K562 (cell line): ENCODE results near the gene PRR16. TPM values are rescaled to one million over a fixed set of nuclear protein-coding genes. Genes with fewer than 3 reads are reported as not detected.

Source experiments
- ATAC-seq: fragments of 200-7000 bp; cut with Tn5 transposase; 3 replicates; pipeline ENCODE4 v1.9.1; 2020; ENCODE audit warnings: moderate library complexity
- BruUV-seq: library from RNA; stranded (reverse); fragments of 400-500 nt; replicated peaks from 2 replicates; lab custom pipeline; 2021; lab: Mats Ljungman, UMichigan
- CTCF ChIA-PET: fragments of 300-600 bp; formaldehyde crosslinking; extraction: SDS; loops from one replicate; lab custom pipeline; 2021; ENCODE audit warnings: low intra/inter-chr PET ratio; lab: Yijun Ruan, JAX
- POLR2A ChIA-PET: fragments of 300-600, 350-650 bp; sonication (Branson Sonifier 250); formaldehyde crosslinking; extraction: SDS; loops from one replicate; lab custom pipeline; 2021; ENCODE audit warnings: antibody characterized with exemption, inconsistent platforms; lab: Yijun Ruan, JAX
- DNase-seq, 4 experiments: peaks; one replicate each; pipeline versions ENCODE4 v3.0.0 to v3.0.0-alpha.2; 2011 to 2018; ENCODE audit warnings: low spot score in 3 of 4, mixed read lengths in 3 of 4; ENCODE audit errors: extremely low read depth in 1 of 4
- FAIRE-seq: peaks from 2 replicates; lab custom pipeline; 2011; peaks lifted over from hg19 to GRCh38; lab: Jason Lieb, UNC
- H2AFZ ChIP-seq: 2 replicates; pipeline ENCODE4 v1.6.0; 2011; ENCODE audit warnings: low read depth, low read length, control low read depth, inconsistent platforms
- H3K27ac ChIP-seq: fragments of 200-600 bp; 3 replicates; pipeline ENCODE4 v1.8.0; 2011; ENCODE audit warnings: low read depth, mild to moderate bottlenecking, control low read depth, inconsistent platforms, low read length, moderate library complexity, mixed read lengths; ENCODE audit errors: extremely low read depth
- H3K27me3 ChIP-seq, 2 experiments: fragments of 300-600 bp in 1 of 2; 2 replicates in 1 of 2; 3 replicates in 1 of 2; pipeline versions ENCODE4 v1.6.0 to v1.8.0; 2011; ENCODE audit warnings: inconsistent platforms in 2 of 2, low read length in 2 of 2, mild to moderate bottlenecking in 1 of 2, mixed read lengths in 1 of 2, moderate library complexity in 1 of 2; ENCODE audit not compliant: control insufficient read depth in 2 of 2, insufficient read depth in 2 of 2
- H3K36me3 ChIP-seq: fragments of 300-600 bp; 3 replicates; pipeline ENCODE4 v1.8.0; 2011; ENCODE audit warnings: mild to moderate bottlenecking, low read length, inconsistent platforms; ENCODE audit not compliant: control insufficient read depth, insufficient read depth
- H3K4me1 ChIP-seq, 2 experiments: fragments of 200-600 bp in 1 of 2; replicated peaks in 1 of 2; 2 replicates in 1 of 2; 3 replicates in 1 of 2; pipeline versions ENCODE4 v1.5.1 to v1.8.0; 2011; ENCODE audit warnings: inconsistent platforms in 2 of 2, low read length in 2 of 2, mild to moderate bottlenecking in 1 of 2, mixed read lengths in 1 of 2, moderate library complexity in 1 of 2; ENCODE audit not compliant: control insufficient read depth in 2 of 2, insufficient read depth in 2 of 2
- H3K4me2 ChIP-seq: 2 replicates; pipeline ENCODE4 v1.6.1; 2011; ENCODE audit warnings: low read length, control low read depth, inconsistent platforms, mixed read lengths; ENCODE audit not compliant: insufficient read depth
- H3K4me3 ChIP-seq: fragments of 200-600 bp; sonication (generic), shearing (Covaris generic); 2 replicates; pipeline ENCODE4 v1.5.1; 2016; ENCODE audit warnings: control low read depth, inconsistent platforms
- H3K79me2 ChIP-seq: fragments of 200-600 bp; 3 replicates; pipeline ENCODE4 v1.8.0; 2011; ENCODE audit warnings: low read length, inconsistent platforms; ENCODE audit not compliant: control insufficient read depth, insufficient read depth
- H3K9ac ChIP-seq, 2 experiments: 2 replicates each; pipeline versions ENCODE4 v1.6.0 to v1.6.1; 2011; ENCODE audit warnings: low read depth in 2 of 2, low read length in 2 of 2, control low read depth in 1 of 2, inconsistent platforms in 1 of 2, mild to moderate bottlenecking in 1 of 2, mixed read lengths in 1 of 2; ENCODE audit not compliant: insufficient read depth in 1 of 2
- H3K9me1 ChIP-seq: one replicate; pipeline ENCODE4 v1.6.0; 2011; ENCODE audit warnings: inconsistent platforms, mild to moderate bottlenecking, low read length, moderate library complexity; ENCODE audit not compliant: control insufficient read depth, insufficient read depth
- H3K9me3 ChIP-seq: replicated peaks from 2 replicates; pipeline ENCODE4 v1.5.1; 2011; ENCODE audit warnings: low read depth, low read length, inconsistent platforms; ENCODE audit not compliant: control insufficient read depth, insufficient read depth
- H4K20me1 ChIP-seq: replicated peaks from 2 replicates; pipeline ENCODE4 v1.6.1; 2011; ENCODE audit warnings: low read length, inconsistent platforms, mixed read lengths; ENCODE audit not compliant: control insufficient read depth, insufficient read depth
- CBFB ChIP-seq: sonication (generic); formaldehyde crosslinking; IDR thresholded peaks from 2 replicates; pipeline ENCODE4 v1.4.0; 2020; ENCODE audit warnings: mild to moderate bottlenecking, missing genetic modification reagents
- CBX2 ChIP-seq: fragments of 200-600 bp; sonication (generic); IDR thresholded peaks from one replicate; pipeline ENCODE4 v1.6.1; 2012; ENCODE audit warnings: mild to moderate bottlenecking, low read length, inconsistent platforms; ENCODE audit not compliant: insufficient read depth, poor library complexity, severe bottlenecking
- CHD1 ChIP-seq: fragments of 200-600 bp; sonication (generic); IDR thresholded peaks from one replicate; pipeline ENCODE4 v1.6.1; 2012; ENCODE audit warnings: mild to moderate bottlenecking, moderate library complexity, low read length, inconsistent platforms
- ETS2 ChIP-seq: IDR thresholded peaks from 2 replicates; pipeline ENCODE4 v1.6.1; 2016; ENCODE audit warnings: borderline replicate concordance, missing genetic modification characterization, mild to moderate bottlenecking, moderate library complexity, missing compliant biosample characterization; ENCODE audit not compliant: poor library complexity, severe bottlenecking
- FOS ChIP-seq: IDR thresholded peaks from 3 replicates; pipeline ENCODE4 v1.6.1; 2011; ENCODE audit not compliant: insufficient read length; ENCODE audit errors: extremely low read depth
- GATAD2A ChIP-seq: fragments of 450-650 bp; IDR thresholded peaks from 2 replicates; pipeline ENCODE4 v1.6.1; 2017
- IFI16 ChIP-seq: fragments of 250-450 bp; sonication (Bioruptor Pico); IDR thresholded peaks from 2 replicates; pipeline ENCODE4 v2.1.2; 2022; ENCODE audit warnings: mild to moderate bottlenecking, inconsistent platforms
- L3MBTL2 ChIP-seq: fragments of 450-650 bp; IDR thresholded peaks from 2 replicates; pipeline ENCODE4 v1.6.1; 2016; ENCODE audit warnings: mild to moderate bottlenecking, moderate library complexity
- MYBL2 ChIP-seq, 2 experiments: fragments of 450-650 bp in 1 of 2; sonication (generic) in 1 of 2; formaldehyde crosslinking in 1 of 2; IDR thresholded peaks; 2 replicates each; pipeline versions ENCODE4 v1.6.1 to v1.8.1; 2017 to 2022; ENCODE audit warnings: borderline replicate concordance in 1 of 2, inconsistent platforms in 1 of 2, low read depth in 1 of 2, mild to moderate bottlenecking in 1 of 2, missing genetic modification reagents in 1 of 2, moderate library complexity in 1 of 2
- SPI1 ChIP-seq: IDR thresholded peaks from 2 replicates; pipeline ENCODE4 v1.6.1; 2011; ENCODE audit warnings: low read depth, low read length, control low read depth, borderline replicate concordance
- TAF1 ChIP-seq: IDR thresholded peaks from 2 replicates; pipeline ENCODE4 v1.6.1; 2011; ENCODE audit warnings: mild to moderate bottlenecking, low read length, moderate library complexity; ENCODE audit not compliant: insufficient read depth, control insufficient read depth, severe bottlenecking; ENCODE audit errors: extremely low read depth
- ZBTB8A ChIP-seq: fragments of 450-650 bp; IDR thresholded peaks from 2 replicates; pipeline ENCODE4 v1.6.1; 2018; ENCODE audit warnings: mild to moderate bottlenecking, moderate library complexity; ENCODE audit not compliant: partially characterized antibody
- ZNF75A ChIP-seq: fragments of 450-650 bp; formaldehyde crosslinking; IDR thresholded peaks from 2 replicates; pipeline ENCODE4 v1.4.0; 2020; ENCODE audit warnings: mild to moderate bottlenecking
- WGBS: fragments of 100-300 bp; shearing (Covaris generic); methylation state at CpG from one replicate; pipeline ENCODE4 v1.1.6; 2016; ENCODE audit warnings: low coverage, mixed read lengths; ENCODE audit not compliant: insufficient coverage; ENCODE audit errors: missing lambda C conversion rate; 5-methylcytosine and 5-hydroxymethylcytosine counted together
- in situ Hi-C: fragments of 300-500 bp; cut with MboI; formaldehyde crosslinking; loops from 4 replicates; pipeline ENCODE4 v1.15.0; 2018; ENCODE audit warnings: inconsistent platforms, mixed read lengths
- intact Hi-C: fragments of 100-400 bp; cut with micrococcal nuclease; formaldehyde crosslinking; loops from 2 replicates; pipeline ENCODE4 v1.14.2; 2022
- polyA plus RNA-seq, 8 experiments: library from polyadenylated mRNA; depleted of rRNA in 4 of 8; stranded (reverse) in 5 of 8; unstranded in 3 of 8; fragments of >200 nt; fragmentation: Nextera tagmentation in 2 of 8; fragmentation: Illumina TruSeq in 1 of 8; extraction: Ambion mirVana in 2 of 8; extraction: Trizol in 1 of 8; gene quantifications; 2 replicates each; pipeline versions ENCODE4 v1.2.1 to v1.2.3, GENCODE V29; 2011 to 2014; ENCODE audit warnings: inconsistent platforms in 1 of 8, missing spikeins in 1 of 8
- total RNA-seq, 7 experiments: library from RNA; depleted of rRNA in 6 of 7; stranded (reverse); fragments of >200 nt in 6 of 7; fragmentation: Illumina TruSeq in 2 of 7; extraction: Trizol in 2 of 7; gene quantifications; 2 replicates each; pipeline versions ENCODE4 v1.2.1 to v1.2.3, GENCODE V29; 2011 to 2021; ENCODE audit warnings: low replicate concordance in 1 of 7
- TF ChIP-seq, protein P1 (sequence below): fragments of 450-650 bp; IDR thresholded peaks from 2 replicates; pipeline ENCODE4 v1.6.1; 2016
- TF ChIP-seq, protein P2 (sequence below): fragments of 250-450 bp; sonication (Bioruptor Pico); IDR thresholded peaks from 2 replicates; pipeline ENCODE4 v1.8.0; 2021; ENCODE audit warnings: mild to moderate bottlenecking, moderate library complexity
- TF ChIP-seq, protein P3 (sequence below): fragments of 450-650 bp; IDR thresholded peaks from 2 replicates; pipeline ENCODE4 v1.6.1; 2017; ENCODE audit warnings: antibody characterized with exemption, mild to moderate bottlenecking

PRR16 gene
- total and polyA plus RNA-seq, 9 of the 15 experiments (the other 6 are each of a cell fraction or from before 2014, with no cell fraction given): 0.61 to 10.1 (median 3.3) TPM

DNA sequence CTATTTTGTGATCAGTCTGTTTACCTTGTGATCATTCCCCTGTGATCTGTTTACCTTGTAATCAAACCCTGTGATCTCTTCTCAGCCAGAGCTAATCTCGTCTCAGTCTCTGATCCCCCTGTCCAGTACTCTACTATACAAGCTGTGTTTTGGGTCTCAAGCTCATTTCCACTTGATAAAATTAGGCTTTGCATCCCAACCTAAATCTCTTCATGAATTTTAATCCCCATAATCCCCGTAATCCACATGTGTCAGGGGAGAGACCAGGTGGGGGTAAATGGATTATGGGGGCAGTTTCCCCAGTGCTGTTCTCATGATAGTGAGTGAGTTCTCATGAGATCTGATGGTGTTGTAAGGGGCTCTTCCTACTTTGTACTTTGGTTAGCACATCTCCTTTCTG is 157.2 kb downstream of the PRR16 start:
- FAIRE-seq (no peak), DNase-seq (no peak), ATAC-seq (no peak)
- Histone ChIP-seq H3K27ac (no peak overlapping the region), H3K36me3 (no peaks in the 10 kb centered on the region), H3K4me1 (no peaks in the 10 kb centered on the region), H3K9ac (no peak overlapping the region), H3K9me1 (no peaks in the 10 kb centered on the region), H3K4me3 (no peak overlapping the region), H4K20me1 (no peaks in the 10 kb centered on the region), H2AFZ (no peak overlapping the region), H3K4me2 (no peak overlapping the region), H3K79me2 (no peaks in the 10 kb centered on the region), H3K9me3 (no peaks in the 10 kb centered on the region), H3K27me3 (no peaks in the 10 kb centered on the region)
- POLR2A ChIA-PET: interaction anchor here (0.6 kb wide), 1 partner anchor 70 kb away, joined by 3 read pairs; no protein-coding TSS in a partner anchor
- BruUV-seq: no TSS peak
- in situ Hi-C loops (no loop called here), intact Hi-C loops (no loop called here)
- CTCF ChIA-PET: no interaction called here
- 44% methylated on average over 2 of the region's 2 CpGs for WGBS
- TF ChIP-seq, protein P1, sequence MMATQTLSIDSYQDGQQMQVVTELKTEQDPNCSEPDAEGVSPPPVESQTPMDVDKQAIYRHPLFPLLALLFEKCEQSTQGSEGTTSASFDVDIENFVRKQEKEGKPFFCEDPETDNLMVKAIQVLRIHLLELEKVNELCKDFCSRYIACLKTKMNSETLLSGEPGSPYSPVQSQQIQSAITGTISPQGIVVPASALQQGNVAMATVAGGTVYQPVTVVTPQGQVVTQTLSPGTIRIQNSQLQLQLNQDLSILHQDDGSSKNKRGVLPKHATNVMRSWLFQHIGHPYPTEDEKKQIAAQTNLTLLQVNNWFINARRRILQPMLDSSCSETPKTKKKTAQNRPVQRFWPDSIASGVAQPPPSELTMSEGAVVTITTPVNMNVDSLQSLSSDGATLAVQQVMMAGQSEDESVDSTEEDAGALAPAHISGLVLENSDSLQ: no peak
- TF ChIP-seq SPI1: no peak
- no peak for TF ChIP-seq GATAD2A
- no peak for TF ChIP-seq CHD1
- no peak for TF ChIP-seq CBFB (CRISPR knock-in tag)
- no peak for TF ChIP-seq MYBL2 (IDR thresholded peaks at IDR 0.05; ENCODE audit: low read depth)
- no peak for TF ChIP-seq MYBL2 (CRISPR knock-in tag; IDR thresholded peaks at IDR 0.05; ENCODE audit: borderline replicate concordance)
- TF ChIP-seq, protein P2, sequence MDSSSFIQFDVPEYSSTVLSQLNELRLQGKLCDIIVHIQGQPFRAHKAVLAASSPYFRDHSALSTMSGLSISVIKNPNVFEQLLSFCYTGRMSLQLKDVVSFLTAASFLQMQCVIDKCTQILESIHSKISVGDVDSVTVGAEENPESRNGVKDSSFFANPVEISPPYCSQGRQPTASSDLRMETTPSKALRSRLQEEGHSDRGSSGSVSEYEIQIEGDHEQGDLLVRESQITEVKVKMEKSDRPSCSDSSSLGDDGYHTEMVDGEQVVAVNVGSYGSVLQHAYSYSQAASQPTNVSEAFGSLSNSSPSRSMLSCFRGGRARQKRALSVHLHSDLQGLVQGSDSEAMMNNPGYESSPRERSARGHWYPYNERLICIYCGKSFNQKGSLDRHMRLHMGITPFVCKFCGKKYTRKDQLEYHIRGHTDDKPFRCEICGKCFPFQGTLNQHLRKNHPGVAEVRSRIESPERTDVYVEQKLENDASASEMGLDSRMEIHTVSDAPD (CRISPR knock-in tag): no peak
- TF ChIP-seq ZNF75A (CRISPR knock-in tag): no peak
- no peak for TF ChIP-seq IFI16 (CRISPR knock-in tag)
- TF ChIP-seq ETS2: no peak
- TF ChIP-seq, protein P3, sequence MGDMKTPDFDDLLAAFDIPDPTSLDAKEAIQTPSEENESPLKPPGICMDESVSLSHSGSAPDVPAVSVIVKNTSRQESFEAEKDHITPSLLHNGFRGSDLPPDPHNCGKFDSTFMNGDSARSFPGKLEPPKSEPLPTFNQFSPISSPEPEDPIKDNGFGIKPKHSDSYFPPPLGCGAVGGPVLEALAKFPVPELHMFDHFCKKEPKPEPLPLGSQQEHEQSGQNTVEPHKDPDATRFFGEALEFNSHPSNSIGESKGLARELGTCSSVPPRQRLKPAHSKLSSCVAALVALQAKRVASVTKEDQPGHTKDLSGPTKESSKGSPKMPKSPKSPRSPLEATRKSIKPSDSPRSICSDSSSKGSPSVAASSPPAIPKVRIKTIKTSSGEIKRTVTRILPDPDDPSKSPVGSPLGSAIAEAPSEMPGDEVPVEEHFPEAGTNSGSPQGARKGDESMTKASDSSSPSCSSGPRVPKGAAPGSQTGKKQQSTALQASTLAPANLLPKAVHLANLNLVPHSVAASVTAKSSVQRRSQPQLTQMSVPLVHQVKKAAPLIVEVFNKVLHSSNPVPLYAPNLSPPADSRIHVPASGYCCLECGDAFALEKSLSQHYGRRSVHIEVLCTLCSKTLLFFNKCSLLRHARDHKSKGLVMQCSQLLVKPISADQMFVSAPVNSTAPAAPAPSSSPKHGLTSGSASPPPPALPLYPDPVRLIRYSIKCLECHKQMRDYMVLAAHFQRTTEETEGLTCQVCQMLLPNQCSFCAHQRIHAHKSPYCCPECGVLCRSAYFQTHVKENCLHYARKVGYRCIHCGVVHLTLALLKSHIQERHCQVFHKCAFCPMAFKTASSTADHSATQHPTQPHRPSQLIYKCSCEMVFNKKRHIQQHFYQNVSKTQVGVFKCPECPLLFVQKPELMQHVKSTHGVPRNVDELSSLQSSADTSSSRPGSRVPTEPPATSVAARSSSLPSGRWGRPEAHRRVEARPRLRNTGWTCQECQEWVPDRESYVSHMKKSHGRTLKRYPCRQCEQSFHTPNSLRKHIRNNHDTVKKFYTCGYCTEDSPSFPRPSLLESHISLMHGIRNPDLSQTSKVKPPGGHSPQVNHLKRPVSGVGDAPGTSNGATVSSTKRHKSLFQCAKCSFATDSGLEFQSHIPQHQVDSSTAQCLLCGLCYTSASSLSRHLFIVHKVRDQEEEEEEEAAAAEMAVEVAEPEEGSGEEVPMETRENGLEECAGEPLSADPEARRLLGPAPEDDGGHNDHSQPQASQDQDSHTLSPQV: no peak
- TF ChIP-seq ZBTB8A: no peak
- TF ChIP-seq FOS: no peak
- TF ChIP-seq CBX2: no peak
- no peak for TF ChIP-seq TAF1
- no peak for TF ChIP-seq L3MBTL2
